Measurements from ENCODE around the gene JMJD7.

Gene JMJD7

GRCh38 chr15:41839781-41840491, 12.0 kb downstream of the JMJD7 start:
- Histone ChIP-seq H3K79me2 (ENCODE audit: insufficient read depth, low read length) (no peaks in the 10 kb centered on the region), H3K9me3 (ENCODE audit: insufficient read depth, low read length, severe bottlenecking) (no peaks in the 10 kb centered on the region), H3K27me3 (ENCODE audit: insufficient read depth, low read length, poor library complexity) (no peaks in the 10 kb centered on the region), H3K4me2 (ENCODE audit: insufficient read depth, low read length) (no peak overlapping the region), H3K36me3 (ENCODE audit: insufficient read depth, low read length) (peaks cover 4% of the 10 kb centered on the region), H3K4me1 (ENCODE audit: insufficient read depth, low read length) (no peaks in the 10 kb centered on the region), H4K20me1 (ENCODE audit: insufficient read depth, low read length) (no peaks in the 10 kb centered on the region), H3K27ac (ENCODE audit: low read length) (no peak overlapping the region; the same call in 1 of the 2 replicates), H2AFZ (ENCODE audit: low read depth, low read length) (no peak overlapping the region), H3K9ac (ENCODE audit: low read depth, low read length) (no peak overlapping the region), H3K4me3 (ENCODE audit: low read depth in 1 of 2, low read length in 2 of 2) (no peak overlapping the region)
- ATAC-seq (ENCODE audit: insufficient read depth, low read depth) = no peak
- TF ChIP-seq EZH2 (IDR thresholded peaks at IDR 0.05; ENCODE audit: borderline replicate concordance, low read depth, low read length, severe bottlenecking) (no peak), CTCF (IDR thresholded peaks at IDR 0.05; ENCODE audit: borderline replicate concordance, extremely low read depth, low read length, poor library complexity, severe bottlenecking) (no peak)
- no peak for DNase-seq

DNA sequence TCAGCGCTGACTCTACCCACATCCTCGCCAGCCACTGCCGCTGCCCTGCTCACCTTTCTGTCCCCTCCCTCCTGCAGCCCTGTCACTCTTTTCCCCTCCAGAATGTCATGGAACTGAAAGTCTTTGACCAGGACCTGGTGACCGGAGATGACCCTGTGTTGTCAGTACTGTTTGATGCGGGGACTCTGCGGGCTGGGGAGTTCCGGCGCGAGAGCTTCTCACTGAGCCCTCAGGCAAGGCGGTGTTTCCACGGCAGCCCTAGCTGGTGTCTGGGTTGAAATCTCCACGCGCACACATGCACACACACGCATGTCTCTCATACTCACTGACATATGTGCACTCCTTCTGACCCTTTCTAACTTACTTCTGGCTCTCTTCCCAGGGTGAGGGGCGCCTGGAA, 12.8 kb downstream of the JMJD7 start:
- Histone ChIP-seq H3K9me3 (ENCODE audit: insufficient read depth, low read length, severe bottlenecking) (no peaks in the 10 kb centered on the region), H4K20me1 (ENCODE audit: insufficient read depth, low read length) (no peaks in the 10 kb centered on the region), H3K4me1 (ENCODE audit: insufficient read depth, low read length) (no peaks in the 10 kb centered on the region), H2AFZ (ENCODE audit: low read depth, low read length) (no peak overlapping the region), H3K79me2 (ENCODE audit: insufficient read depth, low read length) (no peaks in the 10 kb centered on the region), H3K36me3 (ENCODE audit: insufficient read depth, low read length) (peaks cover 4% of the 10 kb centered on the region), H3K9ac (ENCODE audit: low read depth, low read length) (no peak overlapping the region), H3K27ac (ENCODE audit: low read length) (no peak overlapping the region), H3K4me2 (ENCODE audit: insufficient read depth, low read length) (no peak overlapping the region), H3K4me3 (ENCODE audit: low read depth in 1 of 2, low read length in 2 of 2) (no peak overlapping the region), H3K27me3 (ENCODE audit: insufficient read depth, low read length, poor library complexity) (no peaks in the 10 kb centered on the region)
- DNase-seq (no peak), ATAC-seq (ENCODE audit: insufficient read depth, low read depth) (no peak)
- TF ChIP-seq EZH2 (IDR thresholded peaks at IDR 0.05; ENCODE audit: borderline replicate concordance, low read depth, low read length, severe bottlenecking) (no peak), CTCF (IDR thresholded peaks at IDR 0.05; ENCODE audit: borderline replicate concordance, extremely low read depth, low read length, poor library complexity, severe bottlenecking) (no peak)

GRCh38 chr15:41841131-41841530, 13.2 kb downstream of the JMJD7 start:
- H4K20me1 ChIP-seq (ENCODE audit: insufficient read depth, low read length) = no peaks in the 10 kb centered on the region
- H3K9me3 ChIP-seq (ENCODE audit: insufficient read depth, low read length, severe bottlenecking) = no peaks in the 10 kb centered on the region
- H3K79me2 ChIP-seq (ENCODE audit: insufficient read depth, low read length) = no peaks in the 10 kb centered on the region
- no peak overlapping the region for H3K4me3 ChIP-seq (ENCODE audit: low read depth in 1 of 2, low read length in 2 of 2)
- no peak overlapping the region for H2AFZ ChIP-seq (ENCODE audit: low read depth, low read length)
- no peak overlapping the region for H3K27ac ChIP-seq (ENCODE audit: low read length)
- H3K4me1 ChIP-seq (ENCODE audit: insufficient read depth, low read length) = no peaks in the 10 kb centered on the region
- H3K36me3 ChIP-seq (ENCODE audit: insufficient read depth, low read length) = peaks cover 4% of the 10 kb centered on the region
- H3K4me2 ChIP-seq (ENCODE audit: insufficient read depth, low read length) = no peak overlapping the region
- no peak for DNase-seq
- H3K9ac ChIP-seq (ENCODE audit: low read depth, low read length) = no peak overlapping the region
- no peak for ATAC-seq (ENCODE audit: insufficient read depth, low read depth)
- no peak for TF ChIP-seq EZH2 (IDR thresholded peaks at IDR 0.05; ENCODE audit: borderline replicate concordance, low read depth, low read length, severe bottlenecking)
- no peak for TF ChIP-seq CTCF (IDR thresholded peaks at IDR 0.05; ENCODE audit: borderline replicate concordance, extremely low read depth, low read length, poor library complexity, severe bottlenecking)
- no peaks in the 10 kb centered on the region for H3K27me3 ChIP-seq (ENCODE audit: insufficient read depth, low read length, poor library complexity)

Data from DND-41 (cell line).